K562 (cell line): ENCODE data around the gene IRF6. TPM values are rescaled to one million over a fixed set of nuclear protein-coding genes. Genes with fewer than 3 reads are reported as not detected.

Source experiments
- ATAC-seq: fragments of 200-7000 bp; cut with Tn5 transposase; 3 replicates; pipeline ENCODE4 v1.9.1; 2020; ENCODE audit warnings: moderate library complexity
- BruUV-seq: library from RNA; stranded (reverse); fragments of 400-500 nt; replicated peaks from 2 replicates; lab custom pipeline; 2021; lab: Mats Ljungman, UMichigan
- CTCF ChIA-PET: fragments of 300-600 bp; formaldehyde crosslinking; extraction: SDS; loops from one replicate; lab custom pipeline; 2021; ENCODE audit warnings: low intra/inter-chr PET ratio; lab: Yijun Ruan, JAX
- POLR2A ChIA-PET: fragments of 300-600, 350-650 bp; sonication (Branson Sonifier 250); formaldehyde crosslinking; extraction: SDS; loops from one replicate; lab custom pipeline; 2021; ENCODE audit warnings: antibody characterized with exemption, inconsistent platforms; lab: Yijun Ruan, JAX
- DNase-seq, 4 experiments: peaks; one replicate each; pipeline versions ENCODE4 v3.0.0 to v3.0.0-alpha.2; 2011 to 2018; ENCODE audit warnings: low spot score in 3 of 4, mixed read lengths in 3 of 4; ENCODE audit errors: extremely low read depth in 1 of 4
- FAIRE-seq: peaks from 2 replicates; lab custom pipeline; 2011; peaks lifted over from hg19 to GRCh38; lab: Jason Lieb, UNC
- H2AFZ ChIP-seq: 2 replicates; pipeline ENCODE4 v1.6.0; 2011; ENCODE audit warnings: low read depth, low read length, control low read depth, inconsistent platforms
- H3K27ac ChIP-seq: fragments of 200-600 bp; 3 replicates; pipeline ENCODE4 v1.8.0; 2011; ENCODE audit warnings: low read depth, mild to moderate bottlenecking, control low read depth, inconsistent platforms, low read length, moderate library complexity, mixed read lengths; ENCODE audit errors: extremely low read depth
- H3K27me3 ChIP-seq, 2 experiments: fragments of 300-600 bp in 1 of 2; 2 replicates in 1 of 2; 3 replicates in 1 of 2; pipeline versions ENCODE4 v1.6.0 to v1.8.0; 2011; ENCODE audit warnings: inconsistent platforms in 2 of 2, low read length in 2 of 2, mild to moderate bottlenecking in 1 of 2, mixed read lengths in 1 of 2, moderate library complexity in 1 of 2; ENCODE audit not compliant: control insufficient read depth in 2 of 2, insufficient read depth in 2 of 2
- H3K36me3 ChIP-seq: fragments of 300-600 bp; 3 replicates; pipeline ENCODE4 v1.8.0; 2011; ENCODE audit warnings: mild to moderate bottlenecking, low read length, inconsistent platforms; ENCODE audit not compliant: control insufficient read depth, insufficient read depth
- H3K4me1 ChIP-seq, 2 experiments: fragments of 200-600 bp in 1 of 2; replicated peaks in 1 of 2; 2 replicates in 1 of 2; 3 replicates in 1 of 2; pipeline versions ENCODE4 v1.5.1 to v1.8.0; 2011; ENCODE audit warnings: inconsistent platforms in 2 of 2, low read length in 2 of 2, mild to moderate bottlenecking in 1 of 2, mixed read lengths in 1 of 2, moderate library complexity in 1 of 2; ENCODE audit not compliant: control insufficient read depth in 2 of 2, insufficient read depth in 2 of 2
- H3K4me2 ChIP-seq: 2 replicates; pipeline ENCODE4 v1.6.1; 2011; ENCODE audit warnings: low read length, control low read depth, inconsistent platforms, mixed read lengths; ENCODE audit not compliant: insufficient read depth
- H3K4me3 ChIP-seq: fragments of 200-600 bp; sonication (generic), shearing (Covaris generic); 2 replicates; pipeline ENCODE4 v1.5.1; 2016; ENCODE audit warnings: control low read depth, inconsistent platforms
- H3K79me2 ChIP-seq: fragments of 200-600 bp; 3 replicates; pipeline ENCODE4 v1.8.0; 2011; ENCODE audit warnings: low read length, inconsistent platforms; ENCODE audit not compliant: control insufficient read depth, insufficient read depth
- H3K9ac ChIP-seq, 2 experiments: 2 replicates each; pipeline versions ENCODE4 v1.6.0 to v1.6.1; 2011; ENCODE audit warnings: low read depth in 2 of 2, low read length in 2 of 2, control low read depth in 1 of 2, inconsistent platforms in 1 of 2, mild to moderate bottlenecking in 1 of 2, mixed read lengths in 1 of 2; ENCODE audit not compliant: insufficient read depth in 1 of 2
- H3K9me1 ChIP-seq: one replicate; pipeline ENCODE4 v1.6.0; 2011; ENCODE audit warnings: inconsistent platforms, mild to moderate bottlenecking, low read length, moderate library complexity; ENCODE audit not compliant: control insufficient read depth, insufficient read depth
- H3K9me3 ChIP-seq: replicated peaks from 2 replicates; pipeline ENCODE4 v1.5.1; 2011; ENCODE audit warnings: low read depth, low read length, inconsistent platforms; ENCODE audit not compliant: control insufficient read depth, insufficient read depth
- H4K20me1 ChIP-seq: replicated peaks from 2 replicates; pipeline ENCODE4 v1.6.1; 2011; ENCODE audit warnings: low read length, inconsistent platforms, mixed read lengths; ENCODE audit not compliant: control insufficient read depth, insufficient read depth
- KDM5B ChIP-seq: fragments of 200-600 bp; sonication (generic); IDR thresholded peaks from 2 replicates; pipeline ENCODE4 v1.6.1; 2012; ENCODE audit warnings: low read depth, mild to moderate bottlenecking, moderate library complexity, low read length, control low read depth, inconsistent platforms; ENCODE audit not compliant: insufficient replicate concordance
- RBBP5 ChIP-seq: fragments of 200-600 bp; sonication (generic); IDR thresholded peaks from 2 replicates; pipeline ENCODE4 v1.6.1; 2012; ENCODE audit warnings: borderline replicate concordance, mild to moderate bottlenecking, low read length, control low read depth, inconsistent platforms; ENCODE audit not compliant: insufficient read depth, poor library complexity, severe bottlenecking
- ZNF3 ChIP-seq: fragments of 250-450 bp; sonication (Bioruptor Pico); IDR thresholded peaks from 2 replicates; pipeline ENCODE4 v1.5.0; 2021; ENCODE audit warnings: mild to moderate bottlenecking, moderate library complexity
- WGBS: fragments of 100-300 bp; shearing (Covaris generic); methylation state at CpG from one replicate; pipeline ENCODE4 v1.1.6; 2016; ENCODE audit warnings: low coverage, mixed read lengths; ENCODE audit not compliant: insufficient coverage; ENCODE audit errors: missing lambda C conversion rate; 5-methylcytosine and 5-hydroxymethylcytosine counted together
- in situ Hi-C: fragments of 300-500 bp; cut with MboI; formaldehyde crosslinking; loops from 4 replicates; pipeline ENCODE4 v1.15.0; 2018; ENCODE audit warnings: inconsistent platforms, mixed read lengths
- intact Hi-C: fragments of 100-400 bp; cut with micrococcal nuclease; formaldehyde crosslinking; loops from 2 replicates; pipeline ENCODE4 v1.14.2; 2022
- polyA plus RNA-seq, 8 experiments: library from polyadenylated mRNA; depleted of rRNA in 4 of 8; stranded (reverse) in 5 of 8; unstranded in 3 of 8; fragments of >200 nt; fragmentation: Nextera tagmentation in 2 of 8; fragmentation: Illumina TruSeq in 1 of 8; extraction: Ambion mirVana in 2 of 8; extraction: Trizol in 1 of 8; gene quantifications; 2 replicates each; pipeline versions ENCODE4 v1.2.1 to v1.2.3, GENCODE V29; 2011 to 2014; ENCODE audit warnings: inconsistent platforms in 1 of 8, missing spikeins in 1 of 8
- total RNA-seq, 7 experiments: library from RNA; depleted of rRNA in 6 of 7; stranded (reverse); fragments of >200 nt in 6 of 7; fragmentation: Illumina TruSeq in 2 of 7; extraction: Trizol in 2 of 7; gene quantifications; 2 replicates each; pipeline versions ENCODE4 v1.2.1 to v1.2.3, GENCODE V29; 2011 to 2021; ENCODE audit warnings: low replicate concordance in 1 of 7
- TF ChIP-seq, protein P1 (sequence below): fragments of 450-650 bp; IDR thresholded peaks from 2 replicates; pipeline ENCODE4 v1.6.1; 2018; ENCODE audit not compliant: partially characterized antibody
- TF ChIP-seq, protein P2 (sequence below), 2 experiments: fragments of 450-650 bp in 1 of 2; sonication (generic) in 1 of 2; formaldehyde crosslinking in 1 of 2; IDR thresholded peaks in 1 of 2; conservative IDR thresholded peaks in 1 of 2; 2 replicates each; pipeline versions ENCODE4 v1.6.1 to v1.8.1; 2016 to 2023; ENCODE audit warnings: mild to moderate bottlenecking in 2 of 2, moderate library complexity in 2 of 2, inconsistent platforms in 1 of 2, missing genetic modification reagents in 1 of 2

IRF6 gene
- total and polyA plus RNA-seq, 9 of the 15 experiments (the other 6 are each of a cell fraction or from before 2014, with no cell fraction given): 0.03 to 0.65 (median 0.17) TPM

DNA sequence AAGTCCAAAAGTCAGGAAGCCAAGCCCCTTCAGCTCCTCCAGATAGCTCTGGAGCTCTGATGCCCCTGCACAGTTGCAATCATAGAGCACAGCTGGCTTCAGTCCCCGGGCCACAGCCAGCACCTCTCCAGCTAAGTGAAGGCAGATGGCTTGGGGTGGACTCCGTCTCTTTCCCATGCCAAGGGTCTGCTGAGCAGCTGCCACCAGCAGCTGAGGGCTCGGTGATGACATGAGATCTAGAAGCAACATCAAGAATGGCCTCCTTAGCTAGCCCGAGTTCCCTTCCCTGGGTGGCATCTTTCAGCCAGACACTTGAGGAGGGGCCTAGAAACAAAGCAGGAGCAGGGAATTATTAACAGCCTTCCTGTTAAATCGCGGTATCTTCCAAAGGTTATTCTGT is 22.6 kb downstream of the IRF6 start:
- Histone ChIP-seq H3K9me3 (peaks cover 10% of the 10 kb centered on the region), H3K27ac (no peak overlapping the region), H3K79me2 (peaks cover 11% of the 10 kb centered on the region; the same call in 2 of the 3 replicates), H3K27me3 (peaks cover 0 to 10% of the 10 kb centered on the region in 2 experiments; a peak in 1 of 5 replicates), H4K20me1 (no peaks in the 10 kb centered on the region), H3K4me2 (peak overlapping the region; percentile 97), H3K36me3 (peaks cover 8% of the 10 kb centered on the region), H2AFZ (no peak overlapping the region), H3K4me1 (peaks cover 3 to 11% of the 10 kb centered on the region in 2 experiments; a peak in 3 of 5 replicates), H3K9me1 (no peaks in the 10 kb centered on the region), H3K4me3 (peak overlapping the region; percentile 60; the same call in 1 of the 2 replicates), H3K9ac (peak overlapping the region; percentile 93)
- intact Hi-C loops (no loop called here), in situ Hi-C loops (no loop called here)
- POLR2A ChIA-PET: interaction anchor here (0.7 to 2.0 kb wide), 5 partner anchors 8 to 1004 kb away, joined by 3 to 15 read pairs (median 5); no protein-coding TSS in a partner anchor
- FAIRE-seq (no peak), ATAC-seq (no peak), DNase-seq (no peak)
- BruUV-seq: no TSS peak
- CTCF ChIA-PET: no interaction called here
- peak; percentile 36 for TF ChIP-seq KDM5B
- TF ChIP-seq ZNF3 (CRISPR knock-in tag): no peak
- peak; percentile 34 for TF ChIP-seq RBBP5
- WGBS: 46% methylated on average over 6 of the region's 6 CpGs

DNA sequence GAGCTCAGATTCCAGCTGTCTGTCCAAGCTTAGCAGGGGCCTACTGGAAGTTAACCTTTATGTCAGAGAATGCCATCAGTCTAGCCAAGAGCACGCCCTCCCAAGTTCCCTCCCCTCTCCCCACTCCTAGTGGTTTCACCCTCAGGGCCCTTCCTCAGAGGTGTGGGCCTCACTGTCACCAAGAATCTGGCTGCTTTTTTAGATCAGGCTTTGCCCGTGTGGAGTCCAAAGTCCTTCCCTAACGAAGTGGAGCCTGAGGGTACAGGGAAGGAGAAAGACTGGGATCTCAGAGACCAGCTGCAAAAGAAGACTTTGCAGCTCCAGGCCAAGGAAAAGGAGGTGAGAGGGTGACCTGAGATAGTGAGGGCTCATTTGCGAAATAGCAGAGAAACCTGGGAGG is 25.7 kb downstream of the IRF6 start:
- intact Hi-C loops (no loop called here), in situ Hi-C loops (no loop called here)
- H3K36me3 ChIP-seq: peaks cover 8% of the 10 kb centered on the region
- BruUV-seq: no TSS peak
- no peaks in the 10 kb centered on the region for H4K20me1 ChIP-seq
- peaks cover 11% of the 10 kb centered on the region; the same call in 2 of the 3 replicates for H3K79me2 ChIP-seq
- no peaks in the 10 kb centered on the region for H3K27me3 ChIP-seq
- no peak for DNase-seq
- no peak overlapping the region for H3K4me2 ChIP-seq
- H3K27ac ChIP-seq: no peak overlapping the region
- no peak for ATAC-seq
- TF ChIP-seq, protein P1, sequence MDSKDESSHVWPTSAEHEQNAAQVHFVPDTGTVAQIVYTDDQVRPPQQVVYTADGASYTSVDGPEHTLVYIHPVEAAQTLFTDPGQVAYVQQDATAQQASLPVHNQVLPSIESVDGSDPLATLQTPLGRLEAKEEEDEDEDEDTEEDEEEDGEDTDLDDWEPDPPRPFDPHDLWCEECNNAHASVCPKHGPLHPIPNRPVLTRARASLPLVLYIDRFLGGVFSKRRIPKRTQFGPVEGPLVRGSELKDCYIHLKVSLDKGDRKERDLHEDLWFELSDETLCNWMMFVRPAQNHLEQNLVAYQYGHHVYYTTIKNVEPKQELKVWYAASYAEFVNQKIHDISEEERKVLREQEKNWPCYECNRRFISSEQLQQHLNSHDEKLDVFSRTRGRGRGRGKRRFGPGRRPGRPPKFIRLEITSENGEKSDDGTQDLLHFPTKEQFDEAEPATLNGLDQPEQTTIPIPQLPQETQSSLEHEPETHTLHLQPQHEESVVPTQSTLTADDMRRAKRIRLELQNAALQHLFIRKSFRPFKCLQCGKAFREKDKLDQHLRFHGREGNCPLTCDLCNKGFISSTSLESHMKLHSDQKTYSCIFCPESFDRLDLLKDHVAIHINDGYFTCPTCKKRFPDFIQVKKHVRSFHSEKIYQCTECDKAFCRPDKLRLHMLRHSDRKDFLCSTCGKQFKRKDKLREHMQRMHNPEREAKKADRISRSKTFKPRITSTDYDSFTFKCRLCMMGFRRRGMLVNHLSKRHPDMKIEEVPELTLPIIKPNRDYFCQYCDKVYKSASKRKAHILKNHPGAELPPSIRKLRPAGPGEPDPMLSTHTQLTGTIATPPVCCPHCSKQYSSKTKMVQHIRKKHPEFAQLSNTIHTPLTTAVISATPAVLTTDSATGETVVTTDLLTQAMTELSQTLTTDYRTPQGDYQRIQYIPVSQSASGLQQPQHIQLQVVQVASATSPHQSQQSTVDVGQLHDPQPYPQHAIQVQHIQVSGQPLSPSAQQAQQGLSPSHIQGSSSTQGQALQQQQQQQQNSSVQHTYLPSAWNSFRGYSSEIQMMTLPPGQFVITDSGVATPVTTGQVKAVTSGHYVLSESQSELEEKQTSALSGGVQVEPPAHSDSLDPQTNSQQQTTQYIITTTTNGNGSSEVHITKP: peak; percentile 50
- TF ChIP-seq, protein P2, sequence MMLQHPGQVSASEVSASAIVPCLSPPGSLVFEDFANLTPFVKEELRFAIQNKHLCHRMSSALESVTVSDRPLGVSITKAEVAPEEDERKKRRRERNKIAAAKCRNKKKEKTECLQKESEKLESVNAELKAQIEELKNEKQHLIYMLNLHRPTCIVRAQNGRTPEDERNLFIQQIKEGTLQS (IDR thresholded peaks at IDR 0.05): no peak
- TF ChIP-seq, protein P2 (CRISPR knock-in tag; conservative IDR thresholded peaks at IDR 0.05): no peak
- no peak overlapping the region; a peak in 1 of 4 replicates for H3K9ac ChIP-seq
- no peaks in the 10 kb centered on the region for H3K9me1 ChIP-seq
- CTCF ChIA-PET: no interaction called here
- WGBS: 30% methylated on average over 4 of the region's 4 CpGs
- FAIRE-seq: no peak
- no peak overlapping the region for H3K4me3 ChIP-seq
- H3K9me3 ChIP-seq: peaks cover 6% of the 10 kb centered on the region
- POLR2A ChIA-PET: interaction anchor here (0.6 kb wide), 1 partner anchor 8 kb away, joined by 3 read pairs; no protein-coding TSS in a partner anchor
- peaks cover 3 to 10% of the 10 kb centered on the region in 2 experiments; a peak in 3 of 5 replicates for H3K4me1 ChIP-seq
- no peak overlapping the region for H2AFZ ChIP-seq
